ENCODE measurements around the gene RGS7.
"Not testable (repeated sequence)": the region's sequence is repeated elsewhere in the genome, so short reads cannot be mapped to it uniquely, and the experiment has no call there.

Gene RGS7

DNA sequence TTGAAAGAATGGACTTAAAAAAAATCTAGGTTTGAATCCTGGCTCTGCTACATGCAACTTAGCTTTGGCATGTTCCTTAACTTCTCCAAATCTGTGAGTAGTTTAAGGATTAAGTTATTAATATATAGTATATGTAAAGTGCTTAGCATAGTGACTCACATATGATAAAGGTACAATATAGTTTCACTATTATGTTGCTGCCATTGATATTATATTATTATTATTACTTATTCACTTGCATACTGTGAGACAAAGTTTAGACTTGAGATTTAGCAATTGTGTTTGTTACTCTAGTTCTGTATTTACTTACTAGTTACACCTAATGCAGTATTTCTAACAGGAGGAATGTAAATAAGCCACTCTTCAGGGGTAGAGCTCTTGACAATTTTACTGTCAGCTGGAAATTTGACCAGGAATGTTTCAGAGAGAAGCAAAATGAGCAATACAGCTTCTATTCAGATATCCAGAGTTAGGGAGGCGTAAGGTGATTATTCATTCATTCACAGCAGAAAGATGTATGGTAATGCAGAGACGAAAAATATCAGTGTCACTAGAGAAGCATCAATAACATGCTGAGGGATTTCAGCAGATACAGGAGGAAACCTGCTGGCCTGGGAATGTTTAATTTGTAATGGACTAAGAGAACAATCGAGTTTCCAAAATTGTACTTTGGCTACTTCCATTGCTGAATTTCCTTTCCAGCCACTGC, 25.5 kb downstream of the RGS7 start:
- no peak for DNase-seq (ENCODE audit: low read depth)

DNA sequence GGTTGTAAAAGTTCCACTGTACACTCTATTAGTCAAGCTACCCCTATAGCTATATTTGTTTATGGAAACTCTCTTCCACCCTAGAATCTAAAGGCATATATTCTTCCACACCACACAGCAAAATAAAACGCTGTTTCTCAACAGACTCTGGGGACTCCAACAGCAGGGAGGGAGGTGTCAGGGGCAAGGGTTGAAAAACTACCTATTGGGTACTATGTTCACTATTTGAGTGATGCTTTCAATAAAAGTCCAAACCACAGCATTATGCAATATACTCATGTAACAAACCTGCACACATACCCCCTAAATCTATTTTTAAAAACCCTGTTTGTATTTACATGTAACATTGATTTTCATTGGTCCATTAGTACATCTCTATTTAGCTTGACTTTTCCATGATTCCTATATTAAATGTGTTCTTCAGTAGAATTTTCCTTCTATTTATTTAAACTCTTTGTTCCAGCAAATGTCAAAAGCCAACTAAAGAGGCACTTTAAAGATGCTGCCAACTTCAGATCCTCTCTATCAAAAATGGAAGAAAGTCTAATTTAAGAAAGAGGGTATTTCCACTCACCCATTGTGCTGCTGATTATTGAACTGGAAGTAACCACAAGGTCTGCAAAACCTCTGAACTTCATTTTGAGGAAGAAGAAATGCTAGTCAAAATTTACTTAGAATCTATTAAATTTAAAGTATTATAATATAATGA, 26.2 kb downstream of the RGS7 start:
- no peak for DNase-seq (ENCODE audit: low read depth)

DNA sequence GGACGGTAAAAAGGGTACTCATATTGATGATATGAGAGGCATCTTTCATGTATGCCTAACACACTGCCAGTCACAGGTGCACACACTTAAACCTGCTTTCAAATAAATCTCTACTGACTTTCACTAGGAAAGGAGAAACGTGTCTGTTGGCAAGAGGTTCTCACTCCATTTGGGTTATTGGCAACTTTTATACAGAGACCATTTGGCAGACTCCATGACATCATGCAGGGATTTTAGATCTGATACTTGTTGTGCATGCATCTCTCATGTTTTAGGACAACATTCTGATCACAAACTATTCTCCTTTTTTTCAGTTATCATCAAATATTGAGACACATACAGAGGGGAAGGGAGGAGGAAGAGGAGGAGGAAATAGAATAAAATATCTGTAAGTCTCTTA, 31.5 kb downstream of the RGS7 start:
- no peak for DNase-seq (ENCODE audit: low read depth)

DNA sequence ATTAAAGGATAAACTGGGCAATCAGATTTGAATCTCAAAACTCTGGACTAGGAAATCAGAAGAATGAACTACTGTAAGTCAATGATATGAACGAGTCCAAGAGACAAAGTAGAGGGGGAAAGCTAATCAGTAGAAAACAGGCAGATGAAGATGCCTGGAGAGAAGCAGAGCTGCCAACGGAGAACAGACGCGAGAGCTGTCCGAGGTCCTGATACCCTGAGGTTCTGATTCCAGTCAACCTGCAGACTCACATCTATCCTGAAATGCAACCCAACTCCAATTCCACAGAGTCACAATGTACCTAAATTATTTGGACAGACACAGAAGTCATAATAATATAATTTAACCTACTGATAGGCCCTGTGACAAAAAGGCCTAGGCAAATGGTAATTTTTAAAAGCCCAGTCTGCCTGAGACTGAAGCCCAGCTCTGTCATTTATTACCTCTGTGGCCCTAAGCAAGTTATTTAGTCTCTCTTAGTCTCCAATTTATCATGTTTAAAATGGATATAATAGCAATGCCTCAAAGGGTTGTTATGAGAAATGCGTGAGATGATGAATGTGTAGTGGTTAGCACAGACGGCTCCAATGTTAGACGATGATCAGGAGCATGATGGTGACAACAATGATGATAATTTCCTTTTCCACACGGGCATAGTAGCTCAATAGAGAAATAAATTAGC, 33.4 kb downstream of the RGS7 start:
- DNase-seq (ENCODE audit: low read depth): no peak

DNA sequence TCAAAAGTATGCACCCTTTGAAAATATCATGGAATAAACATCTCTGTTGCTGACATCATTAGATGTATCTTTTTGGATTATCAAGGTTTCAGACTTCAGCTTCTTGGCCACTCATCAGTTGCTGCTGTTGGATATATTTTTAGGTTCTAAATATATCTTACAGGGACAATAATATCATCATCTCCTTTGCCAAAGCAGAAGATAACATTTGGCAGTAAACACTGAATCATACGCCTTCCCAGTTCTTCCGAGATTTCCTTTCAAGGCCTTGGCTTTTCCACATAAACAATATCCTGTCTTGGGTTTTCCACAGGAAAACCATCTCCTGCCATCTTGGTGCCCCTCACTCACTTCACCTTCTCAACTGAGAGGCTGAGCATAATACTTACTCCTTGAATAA, 39.3 kb downstream of the RGS7 start:
- DNase-seq (ENCODE audit: low read depth): no peak

DNA sequence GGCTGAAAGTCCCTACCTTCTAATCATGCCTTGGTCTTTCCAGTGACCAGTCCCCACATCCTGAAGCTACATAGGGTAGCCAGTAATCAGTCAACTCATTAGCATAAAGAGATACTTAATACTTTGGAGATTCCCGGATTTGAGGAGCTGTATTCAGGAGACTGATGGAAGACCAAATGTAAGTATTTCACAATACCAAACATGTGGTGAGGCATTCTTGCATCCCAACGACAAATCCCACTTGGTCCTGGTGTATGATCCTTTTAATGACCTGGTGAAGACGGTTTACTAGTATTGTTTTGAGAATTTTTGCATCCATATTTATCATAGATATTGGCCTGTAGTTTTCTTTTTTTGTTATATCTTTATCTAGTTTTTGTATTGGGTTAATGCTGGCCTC, 40.6 kb downstream of the RGS7 start:
- DNase-seq (ENCODE audit: low read depth): no peak

DNA sequence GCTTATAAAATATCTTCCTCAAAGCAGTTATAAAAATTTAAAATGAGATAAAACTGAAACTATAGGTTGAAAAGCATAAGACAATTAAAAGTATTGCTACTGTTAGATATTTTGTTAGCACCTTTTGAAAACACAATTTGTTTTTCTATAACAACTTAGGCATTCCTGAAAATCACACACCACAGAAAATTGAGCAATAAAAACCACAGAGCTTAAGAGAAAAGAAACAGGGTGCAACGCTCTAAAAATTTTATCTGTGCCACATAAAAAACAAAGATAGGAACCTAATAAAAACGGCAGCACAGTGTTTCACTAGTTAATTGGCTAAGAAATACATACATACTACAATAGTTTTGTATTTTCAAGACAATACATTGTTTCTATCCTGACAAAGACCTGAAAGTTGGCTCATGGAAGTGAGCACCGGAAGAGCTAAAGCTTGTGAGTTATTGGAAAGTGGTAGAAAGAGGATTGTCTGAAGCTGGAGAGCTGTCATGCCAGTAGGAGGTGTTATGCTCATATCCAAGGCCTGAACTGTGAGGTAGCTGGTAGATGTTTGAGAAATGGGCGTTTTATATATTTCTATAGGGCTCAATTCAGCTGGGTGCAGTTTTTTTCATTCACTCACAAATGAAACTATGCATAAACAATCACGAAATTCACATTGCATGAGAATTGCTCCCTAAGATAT, 45.8 kb downstream of the RGS7 start:
- DNase-seq (ENCODE audit: low read depth): no peak

DNA sequence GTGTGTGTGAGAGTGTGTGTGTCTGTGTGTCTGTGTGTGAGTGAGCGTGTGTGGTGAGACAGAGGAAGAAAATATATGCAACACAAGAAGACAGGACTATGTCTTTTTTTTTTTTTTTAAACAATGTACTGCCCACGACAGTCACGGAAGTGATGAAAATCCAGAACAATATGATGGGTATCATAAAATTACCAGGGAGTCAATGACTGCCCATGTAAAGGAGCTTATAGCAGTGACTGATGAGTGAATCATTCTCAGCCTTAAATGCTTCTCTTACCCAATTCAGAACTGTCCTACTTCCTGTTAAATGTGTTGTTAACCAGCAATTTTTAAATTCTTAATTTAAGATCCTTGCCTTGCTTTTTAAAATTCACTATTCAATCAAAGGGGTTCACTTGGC, 46.6 kb downstream of the RGS7 start:
- DNase-seq (ENCODE audit: low read depth): no peak

DNA sequence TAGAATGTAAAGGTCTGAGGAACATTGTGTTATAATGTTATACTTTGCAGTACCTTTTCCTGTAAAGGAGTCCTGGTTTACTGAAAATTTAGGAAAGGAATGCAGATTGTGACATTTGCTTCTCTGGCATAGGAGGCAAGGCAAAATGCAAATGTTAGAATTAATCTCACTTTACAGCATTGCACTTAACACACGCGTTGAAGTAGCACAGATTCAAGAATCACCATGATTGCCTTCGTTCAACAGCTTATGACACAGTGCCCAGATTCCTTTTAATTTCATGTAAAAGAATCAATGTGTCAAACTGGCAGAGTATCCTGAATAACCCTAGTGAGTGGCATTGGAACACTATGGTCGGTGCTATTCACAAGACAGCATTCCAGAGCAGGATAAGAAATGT, 47.4 kb downstream of the RGS7 start:
- no peak for DNase-seq (ENCODE audit: low read depth)

DNA sequence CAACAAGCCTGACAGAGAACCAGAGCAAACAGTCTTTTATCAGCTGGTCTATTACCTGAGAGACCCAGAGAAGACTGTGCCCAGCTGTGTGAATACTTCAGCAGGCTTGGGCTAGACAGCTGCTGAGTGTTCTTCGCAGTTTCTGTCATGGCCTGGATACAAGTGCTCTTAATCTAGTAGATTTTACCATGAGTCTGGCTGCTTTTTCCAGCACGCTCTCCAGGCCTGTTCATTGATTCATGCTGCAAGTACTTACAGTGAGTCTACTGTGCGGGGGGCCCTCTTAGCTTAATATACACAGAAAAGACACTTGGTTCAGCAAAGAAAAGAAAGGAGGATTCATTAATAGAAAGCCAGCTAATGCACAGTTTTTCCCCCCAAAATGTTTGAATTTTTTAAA, 48.5 kb downstream of the RGS7 start:
- DNase-seq (ENCODE audit: low read depth): no peak

DNA sequence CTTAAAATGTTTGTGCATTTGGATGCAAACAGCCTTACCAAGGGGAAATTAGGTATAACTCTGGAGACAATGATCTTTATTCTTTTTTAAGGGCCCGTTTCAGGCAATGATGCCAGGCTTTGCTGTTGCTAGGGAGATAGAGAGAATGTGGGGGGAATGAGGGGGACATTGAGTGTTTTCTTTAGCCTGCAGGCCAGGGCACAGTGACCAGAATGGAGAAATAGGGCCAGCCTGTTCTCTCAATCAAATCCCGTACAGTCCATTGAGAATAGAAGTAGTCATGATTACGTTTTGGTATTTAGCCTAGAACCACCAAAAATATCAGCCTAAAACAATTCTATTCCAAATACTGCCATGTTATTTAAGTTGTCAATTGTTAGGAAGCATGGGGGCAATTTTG, 49.0 kb downstream of the RGS7 start:
- no peak for DNase-seq (ENCODE audit: low read depth)

DNA sequence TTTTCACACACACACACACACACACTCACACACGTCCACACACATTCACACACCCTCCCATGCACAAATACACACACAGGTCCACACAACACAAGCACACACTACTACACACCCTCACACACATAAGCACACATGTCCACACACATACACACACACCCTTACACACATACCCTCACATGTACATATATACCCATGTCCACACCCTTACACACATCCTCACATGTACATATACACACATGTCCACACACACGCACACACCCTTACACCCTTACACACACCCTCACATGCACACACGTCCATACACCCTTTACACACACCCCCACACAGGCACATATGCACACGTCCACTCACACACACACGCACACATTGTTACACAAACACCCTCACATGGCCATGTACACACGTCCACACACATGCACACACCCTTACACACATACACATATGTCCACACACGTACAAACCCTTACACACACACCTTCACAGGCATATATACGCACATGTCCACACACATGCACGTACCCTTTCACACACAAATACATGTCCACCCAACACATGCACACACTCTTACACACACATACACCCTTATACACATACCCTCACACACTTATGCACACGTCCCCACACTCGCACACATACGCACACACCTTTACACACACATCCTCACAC, 50.7 kb downstream of the RGS7 start:
- DNase-seq (ENCODE audit: low read depth): no peak

DNA sequence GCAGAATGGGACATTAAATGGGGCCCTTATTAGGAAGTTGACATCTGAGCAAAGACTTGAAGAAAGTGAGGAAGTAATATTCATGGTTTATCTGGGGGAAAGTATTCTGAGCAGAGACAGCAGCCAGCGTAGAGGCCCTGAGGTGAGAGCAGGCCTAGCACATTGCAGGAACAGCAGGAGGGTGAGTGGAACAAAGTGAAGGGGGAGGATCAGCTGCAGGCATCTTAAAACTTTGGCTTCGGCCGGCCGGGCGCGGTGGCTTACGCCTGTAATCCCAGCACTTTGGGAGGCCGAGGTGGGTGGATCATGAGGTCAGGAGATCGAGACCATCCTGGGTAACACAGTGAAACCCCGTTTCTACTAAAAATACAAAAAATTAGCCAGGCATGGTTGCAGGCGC, 55.0 kb downstream of the RGS7 start:
- not testable (repeated sequence) for DNase-seq (ENCODE audit: low read depth)

DNA sequence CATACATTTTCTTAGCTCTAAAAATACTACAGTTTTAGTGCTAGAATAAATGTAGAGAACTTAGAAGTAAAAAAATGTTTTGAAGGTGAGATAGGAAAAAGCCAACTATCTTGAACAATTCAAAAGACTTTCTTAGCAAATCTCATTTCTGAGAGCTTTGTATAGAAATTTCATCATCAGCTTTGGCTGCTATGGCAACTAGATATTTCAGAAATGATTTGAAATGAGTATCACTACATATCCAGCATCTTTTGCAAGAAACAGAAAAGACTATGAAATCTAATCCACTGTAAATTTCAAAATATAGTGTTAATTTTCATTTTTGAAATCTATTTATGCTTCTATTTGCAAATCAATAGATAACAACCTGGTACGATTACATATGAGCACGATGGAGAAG, 57.7 kb downstream of the RGS7 start:
- DNase-seq (ENCODE audit: low read depth): no peak

DNA sequence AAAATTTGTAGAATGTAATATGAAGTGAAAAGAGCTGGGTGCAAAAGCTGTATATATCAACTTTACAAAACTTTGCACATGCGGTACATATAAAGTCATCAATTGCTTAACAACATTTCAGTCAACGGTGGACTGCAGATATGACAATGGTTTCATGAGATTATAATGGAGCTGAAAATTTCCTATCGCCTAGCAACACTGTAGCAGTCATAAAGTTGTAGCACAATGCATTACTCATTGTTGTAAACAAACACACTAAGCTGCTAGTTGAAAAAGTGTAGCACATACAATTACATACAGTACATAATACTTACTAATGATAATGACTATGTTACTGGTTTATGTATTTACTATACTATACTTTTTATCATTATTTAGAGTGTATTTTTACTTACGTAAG, 64.0 kb downstream of the RGS7 start:
- DNase-seq (ENCODE audit: low read depth): no peak

DNA sequence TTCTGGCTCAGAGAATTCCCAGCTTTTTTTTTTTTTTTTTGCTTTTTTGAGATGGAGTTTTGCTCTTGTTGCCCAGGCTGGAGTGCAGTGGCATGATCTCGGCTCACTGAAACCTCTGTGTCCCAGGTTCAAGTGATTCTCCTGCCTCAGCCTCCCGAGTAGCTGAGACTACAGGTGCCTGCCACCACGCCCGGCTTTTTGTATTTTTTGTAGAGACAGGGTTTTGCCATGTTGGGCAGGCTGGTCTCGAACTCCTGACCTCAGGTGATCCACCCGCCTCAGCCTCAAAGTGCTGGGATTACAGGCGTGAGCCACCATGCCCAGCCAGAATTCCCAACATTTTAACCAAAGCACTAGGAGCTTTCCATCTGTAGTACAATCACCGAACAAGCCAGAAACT, 65.5 kb downstream of the RGS7 start:
- DNase-seq (ENCODE audit: low read depth): not testable (repeated sequence)

DNA sequence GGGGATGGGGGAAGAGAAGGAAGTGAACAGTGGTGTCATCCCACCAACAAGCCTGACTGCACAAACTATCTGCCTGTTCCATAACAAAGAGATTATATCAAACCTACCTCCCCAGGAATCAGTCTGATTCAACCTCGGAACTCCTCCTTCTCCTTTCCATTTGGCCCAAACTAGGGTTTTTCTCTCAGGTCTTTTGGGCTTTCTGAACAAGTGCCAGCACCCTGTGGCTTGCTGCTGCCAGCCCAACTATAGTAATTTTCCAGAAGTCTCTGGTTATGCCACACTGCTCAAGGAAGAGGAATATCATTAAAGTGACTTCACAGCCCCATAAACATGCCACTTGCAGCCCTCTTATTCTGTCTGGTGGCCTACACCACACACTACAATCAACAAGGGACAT, 70.5 kb downstream of the RGS7 start:
- no peak for DNase-seq (ENCODE audit: low read depth)

DNA sequence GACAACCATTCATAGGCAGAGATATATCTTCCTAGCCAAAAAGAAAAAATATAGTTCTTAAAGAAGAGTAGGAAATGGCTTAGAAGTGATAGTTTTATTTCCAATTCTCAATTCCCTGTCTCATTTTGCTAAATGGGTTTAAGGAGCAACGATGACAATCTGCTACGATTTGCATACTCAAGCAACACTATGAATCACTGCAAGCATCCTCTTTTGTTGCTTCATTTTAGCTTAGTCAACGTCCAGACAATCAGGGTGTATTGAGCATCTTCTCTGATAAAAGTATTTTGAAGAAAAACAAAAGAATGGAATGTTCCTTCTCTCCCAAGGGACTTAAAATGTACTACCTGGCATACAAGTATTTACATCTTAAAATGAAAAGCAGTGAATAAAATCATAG, 80.6 kb downstream of the RGS7 start:
- no peak for DNase-seq (ENCODE audit: low read depth)

DNA sequence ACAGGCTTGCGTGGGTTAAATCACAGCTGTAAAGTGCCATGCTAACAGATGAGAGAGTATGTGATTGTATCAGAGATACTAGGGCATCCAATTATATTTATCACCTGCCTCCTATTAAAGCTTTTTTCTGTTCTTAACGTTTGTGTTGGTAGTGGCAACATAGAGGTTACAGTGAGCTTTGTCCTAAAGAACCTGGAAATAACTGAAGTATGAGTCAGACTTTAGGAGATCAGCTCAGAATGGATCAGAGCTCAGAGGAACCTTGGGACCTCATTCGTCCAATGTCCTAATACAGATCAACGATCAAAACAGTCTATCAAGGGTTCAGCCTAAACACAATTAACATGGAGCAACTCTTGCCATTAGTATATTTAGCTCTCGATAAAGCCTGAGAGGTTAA, 81.0 kb downstream of the RGS7 start:
- no peak for DNase-seq (ENCODE audit: low read depth)

DNA sequence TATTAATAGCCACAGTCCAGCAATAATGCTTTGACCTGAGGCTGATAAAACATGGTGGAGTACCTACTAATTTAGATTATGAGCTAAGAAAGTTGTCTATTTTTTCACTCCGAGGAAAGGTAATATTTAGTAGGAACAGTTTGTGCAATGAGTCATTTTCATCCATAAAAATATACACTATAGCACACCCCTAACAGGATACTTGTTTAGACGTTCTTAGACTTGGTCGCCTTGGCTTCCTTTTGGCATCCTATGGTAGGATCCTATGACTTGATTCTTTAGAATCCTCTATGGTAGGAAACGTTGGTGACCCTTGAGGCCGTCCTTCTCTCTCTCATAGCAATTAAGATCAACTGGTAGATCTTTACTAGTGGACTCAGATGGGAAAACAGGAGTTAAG, 81.8 kb downstream of the RGS7 start:
- no peak for DNase-seq (ENCODE audit: low read depth)

DNA sequence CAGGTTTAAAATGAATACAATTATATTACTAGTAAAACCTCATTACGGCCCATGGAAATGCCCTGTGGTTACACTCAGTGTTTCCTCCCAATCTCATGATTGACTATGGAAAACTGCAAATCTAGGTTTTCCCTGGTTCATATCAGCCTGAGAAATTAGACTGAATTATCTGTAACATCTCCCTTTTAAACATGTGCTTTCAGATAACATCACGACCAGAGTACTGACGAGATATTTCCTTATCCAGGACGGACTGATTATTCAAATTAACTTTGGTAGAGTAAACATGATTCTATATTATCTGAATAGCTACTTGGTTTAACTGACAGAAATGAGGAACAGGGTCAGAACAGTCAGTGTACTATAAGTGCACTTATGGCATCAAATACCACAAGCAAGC, 82.3 kb downstream of the RGS7 start:
- no peak for DNase-seq (ENCODE audit: low read depth)

DNA sequence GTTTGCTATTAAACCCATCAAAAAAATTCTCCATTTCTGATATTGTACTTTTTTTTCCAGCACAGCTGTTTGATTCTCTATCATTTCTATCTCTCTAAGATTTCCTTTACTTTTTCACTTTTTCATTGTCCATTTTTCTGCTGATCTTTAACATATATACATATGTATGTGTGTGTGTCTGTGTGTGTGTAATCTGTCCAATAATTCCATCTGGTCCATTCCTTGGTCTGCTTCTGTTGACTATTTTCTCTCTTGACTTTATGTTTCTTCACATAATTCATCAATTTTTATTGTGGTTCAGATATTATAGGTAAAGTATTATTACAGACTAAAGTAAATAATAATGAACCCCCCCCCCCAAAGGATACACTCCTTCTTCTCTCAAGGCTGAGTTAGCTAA, 84.2 kb downstream of the RGS7 start:
- no peak for DNase-seq (ENCODE audit: low read depth)

Measured in stimulated activated CD8-positive, alpha-beta memory T cell treated with anti-CD3 and anti-CD28 coated beads, Interleukin-12 subunit alpha, Interleukin-12 subunit beta, amount 100 ng/mL, for 4 hours (primary cell).